Measurements from ENCODE around the gene GNPAT.

- no peak for TF ChIP-seq POLR2A (IDR thresholded peaks at IDR 0.05; ENCODE audit: low read depth, low read length)
- TF ChIP-seq POLR2AphosphoS5 (IDR thresholded peaks at IDR 0.05; ENCODE audit: low read depth, low read length): no peak
- no peak for TF ChIP-seq PAX5 (IDR thresholded peaks at IDR 0.05; ENCODE audit: insufficient read depth, low read length, severe bottlenecking)
- no peak for TF ChIP-seq SPI1 (IDR thresholded peaks at IDR 0.05; ENCODE audit: low read depth, low read length)
These were observed 20.2 kb upstream of the GNPAT start for GRCh38 chr1:231220801-231221200.

Measured in GM12891 (cell line).